GM12801 (cell line): Measurements from ENCODE around the gene DMXL1.

Experiments used
- CTCF ChIP-seq: IDR thresholded peaks from one replicate; pipeline ENCODE4 v1.5.1; 2011; ENCODE audit warnings: control low read depth; ENCODE audit not compliant: insufficient read length; ENCODE audit errors: extremely low read depth

Gene DMXL1

GRCh38 chr5:119270121-119270565 lies 199.3 kb downstream of the DMXL1 start:
- TF ChIP-seq CTCF, result no peak

GRCh38 chr5:119270960-119271757 lies 200.3 kb downstream of the DMXL1 start:
- no peak for TF ChIP-seq CTCF

GRCh38 chr5:119271758-119272730 lies 201.2 kb downstream of the DMXL1 start:
- no peak for TF ChIP-seq CTCF

GRCh38 chr5:119273391-119273839 lies 202.5 kb downstream of the DMXL1 start:
- TF ChIP-seq CTCF, result no peak

GRCh38 chr5:119274030-119274766 lies 203.3 kb downstream of the DMXL1 start:
- no peak for TF ChIP-seq CTCF

- no peak for TF ChIP-seq CTCF
Measured at GRCh38 chr5:119274767-119275130, 203.9 kb downstream of the DMXL1 start.

GRCh38 chr5:119275146-119275545 lies 204.3 kb downstream of the DMXL1 start:
- no peak for TF ChIP-seq CTCF
